Measurements from ENCODE around the gene GALNT15.
A peak's percentile ranks its signal among the peaks of the same experiment; 100 is the strongest.

Gene GALNT15

GRCh38 chr3:16233806-16234205 is 59.3 kb downstream of the GALNT15 start:
- DNase-seq, result no peak

- DNase-seq, result no peak
Observed at GRCh38 chr3:16234281-16234680, 59.8 kb downstream of the GALNT15 start.

- DNase-seq, result no peak
Observed at GRCh38 chr3:16236030-16236639, 61.7 kb downstream of the GALNT15 start.

GRCh38 chr3:16236856-16237393 is 62.4 kb downstream of the GALNT15 start:
- DNase-seq, result no peak

GRCh38 chr3:16239086-16239770 is 64.7 kb downstream of the GALNT15 start:
- no peak for DNase-seq

- DNase-seq, result no peak
Observed at GRCh38 chr3:16239780-16240179, 65.3 kb downstream of the GALNT15 start.

- DNase-seq, result no peak
Observed at GRCh38 chr3:16240229-16241023, 65.9 kb downstream of the GALNT15 start.

- no peak for DNase-seq
Observed at GRCh38 chr3:16241225-16241624, 66.7 kb downstream of the GALNT15 start.

- no peak for DNase-seq
Observed at GRCh38 chr3:16242177-16242576, 67.7 kb downstream of the GALNT15 start.

GRCh38 chr3:16243706-16244490 is 69.4 kb downstream of the GALNT15 start:
- no peak for DNase-seq

GRCh38 chr3:16245609-16246008 is 71.1 kb downstream of the GALNT15 start:
- DNase-seq, result no peak

- DNase-seq, result peak; percentile 75
Observed at GRCh38 chr3:16247282-16248061, 73.0 kb downstream of the GALNT15 start.

- DNase-seq, result no peak
Observed at GRCh38 chr3:16248556-16248955, 74.1 kb downstream of the GALNT15 start.

GRCh38 chr3:16249336-16249735 is 74.9 kb downstream of the GALNT15 start:
- no peak for DNase-seq

GRCh38 chr3:16249886-16250285 is 75.4 kb downstream of the GALNT15 start:
- no peak for DNase-seq

GRCh38 chr3:16251316-16252085 is 77.0 kb downstream of the GALNT15 start:
- no peak for DNase-seq

GRCh38 chr3:16252243-16252978 is 77.9 kb downstream of the GALNT15 start:
- DNase-seq, result no peak

GRCh38 chr3:16252988-16253387 is 78.5 kb downstream of the GALNT15 start:
- DNase-seq, result no peak

GRCh38 chr3:16253601-16254000 is 79.1 kb downstream of the GALNT15 start:
- no peak for DNase-seq

GRCh38 chr3:16254916-16255315 is 80.4 kb downstream of the GALNT15 start:
- no peak for DNase-seq

GRCh38 chr3:16255326-16255725 is 80.8 kb downstream of the GALNT15 start:
- DNase-seq, result no peak
